Adrenal gland (tissue), 12 donors: ENCODE measurements around the gene PRKCA. TPM values are rescaled to one million over a fixed set of nuclear protein-coding genes. Genes with fewer than 3 reads are reported as not detected.

Experiments used
- DNase-seq, 7 donors: peaks; one replicate each; pipeline ENCODE4 v3.0.0-alpha.2; 2019 to 2020
- H3K27ac ChIP-seq, 5 donors: fragments of 200-600 bp; sonication (generic) in 4 of 5; 1 replicate in 3 of 5; 2 replicates in 2 of 5; pipeline versions ENCODE4 v1.5.1 to v1.8.0; 2016 to 2020; ENCODE audit warnings: mild to moderate bottlenecking in 1 of 5
- H3K27me3 ChIP-seq: fragments of 200-600 bp; 2 replicates; pipeline ENCODE4 v1.8.0; 2021
- H3K36me3 ChIP-seq, 2 donors: fragments of 200-600 bp; replicated peaks in 1 of 2; 1 replicate in 1 of 2; 2 replicates in 1 of 2; pipeline versions ENCODE4 v1.5.1 to v1.8.0; 2018 to 2022
- H3K4me1 ChIP-seq, 2 donors: fragments of 200-600 bp; replicated peaks in 1 of 2; 1 replicate in 1 of 2; 2 replicates in 1 of 2; pipeline versions ENCODE4 v1.5.1 to v1.8.0; 2018 to 2021
- H3K4me3 ChIP-seq, 4 donors: fragments of 200-600 bp; sonication (generic) in 3 of 4; one replicate each; pipeline ENCODE4 v1.5.1; 2016 to 2018
- H3K9me3 ChIP-seq, 3 donors: fragments of 200-600 bp; sonication (generic) in 1 of 3; replicated peaks in 1 of 3; 1 replicate in 2 of 3; 2 replicates in 1 of 3; pipeline versions ENCODE4 v1.5.1 to v1.8.0; 2016 to 2021
- POLR2A ChIP-seq, 2 donors: fragments of 450-650 bp; IDR thresholded peaks; one replicate each; pipeline ENCODE4 v1.6.1; 2017; ENCODE audit warnings: antibody characterized with exemption in 2 of 2, mild to moderate bottlenecking in 2 of 2, moderate library complexity in 1 of 2
- WGBS, 4 donors: extraction: QIAGEN DNeasy Blood & Tissue Kit in 2 of 4; methylation state at CpG; one replicate each; pipeline versions ENCODE4 v1.1.5 to v1.1.7; 2013 to 2017; 5-methylcytosine and 5-hydroxymethylcytosine counted together
- intact Hi-C, 2 donors: fragments of 100-400 bp; cut with DNase I; formaldehyde crosslinking; loops; one replicate each; pipeline versions ENCODE4 v1.14.1 to v1.15.0; 2022 to 2023
- polyA plus RNA-seq, 3 donors: library from polyadenylated mRNA; stranded (reverse); fragments of 200-250 nt in 2 of 3; fragments of 350-450 nt in 1 of 3; fragmentation: Illumina TruSeq in 1 of 3; extraction: RNeasy Lipid Tissue Mini Kit (QIAGEN cat#74804) in 1 of 3; gene quantifications; one replicate each; pipeline ENCODE4 v1.2.3, GENCODE V29; 2013 to 2014
- total RNA-seq, 9 donors: library from RNA; depleted of rRNA in 4 of 9; stranded (reverse); fragments of >200 nt in 4 of 9; fragments of 120-200 nt in 1 of 9; fragmentation: NEBNext Ultra II Directional in 1 of 9; extraction: Animal tissue kit (Norgen Biotek cat#: 25700) in 1 of 9; gene quantifications; one replicate each; pipeline versions ENCODE4 v1.1.0 to v1.2.4, GENCODE V29; 2013 to 2023
- TF ChIP-seq, protein P1 (sequence below), 6 experiments: fragments of 450-650 bp in 4 of 6; fragments of 200-600 bp in 2 of 6; sonication (generic) in 1 of 6; IDR thresholded peaks; 1 replicate in 5 of 6; 2 replicates in 1 of 6; pipeline versions ENCODE4 v1.5.1 to v1.8.0; 2016 to 2021; ENCODE audit warnings: antibody characterized with exemption in 6 of 6, mild to moderate bottlenecking in 2 of 6, moderate library complexity in 1 of 6
- donor health status: healthy with polysubstance abuse.
- donor health status: Bipolar disorder and iron deficiency.
- donor health status: DM: yes; HTN: yes; CAD: no.
- donor health status: DM: no; HTN: no; CAD: no.
- donor health status: DM: no; HTN: no; CAD: no.
- donor health status: DM: yes; HTN: yes; CAD: no.

The PRKCA gene
- total and polyA plus RNA-seq, 12 donors: 15.1 to 202 (median 84.1) TPM

GRCh38 chr17:66738301-66738700 lies 435.9 kb downstream of the PRKCA start:
- intact Hi-C loops: no loop called here

DNA sequence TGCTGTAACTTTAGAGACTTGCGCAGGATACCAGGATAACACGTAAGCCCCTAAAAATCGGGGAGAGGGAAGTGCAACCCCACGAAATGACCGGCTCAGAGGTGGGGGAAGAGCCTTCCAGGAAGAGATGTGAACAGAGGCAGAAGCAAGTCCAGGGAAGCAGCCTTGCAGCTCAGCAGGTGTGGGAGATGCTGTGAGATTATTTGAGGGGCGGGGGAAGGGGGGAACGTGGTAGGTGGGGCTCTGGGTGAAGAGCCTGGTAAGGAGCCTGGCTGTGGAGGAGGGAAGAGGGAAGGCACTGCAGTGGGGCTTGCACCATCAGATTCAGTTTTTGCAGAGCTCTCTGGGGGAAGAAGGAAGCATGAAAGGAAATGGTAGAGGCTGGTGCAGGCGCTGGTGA lies 437.1 kb downstream of the PRKCA start:
- Histone ChIP-seq H3K27ac (no peak overlapping the region), H3K4me1 (no peaks in the 10 kb centered on the region), H3K27me3 (no peaks in the 10 kb centered on the region), H3K4me3 (no peak overlapping the region), H3K36me3 (peaks cover 0 to 37% of the 10 kb centered on the region in 2 donors), H3K9me3 (no peaks in the 10 kb centered on the region)
- intact Hi-C loops: no loop called here
- DNase-seq: no peak
- 87 to 90% (median 87%) methylated on average over 8 of the region's 8 CpGs for WGBS, 4 donors
- TF ChIP-seq, protein P1, sequence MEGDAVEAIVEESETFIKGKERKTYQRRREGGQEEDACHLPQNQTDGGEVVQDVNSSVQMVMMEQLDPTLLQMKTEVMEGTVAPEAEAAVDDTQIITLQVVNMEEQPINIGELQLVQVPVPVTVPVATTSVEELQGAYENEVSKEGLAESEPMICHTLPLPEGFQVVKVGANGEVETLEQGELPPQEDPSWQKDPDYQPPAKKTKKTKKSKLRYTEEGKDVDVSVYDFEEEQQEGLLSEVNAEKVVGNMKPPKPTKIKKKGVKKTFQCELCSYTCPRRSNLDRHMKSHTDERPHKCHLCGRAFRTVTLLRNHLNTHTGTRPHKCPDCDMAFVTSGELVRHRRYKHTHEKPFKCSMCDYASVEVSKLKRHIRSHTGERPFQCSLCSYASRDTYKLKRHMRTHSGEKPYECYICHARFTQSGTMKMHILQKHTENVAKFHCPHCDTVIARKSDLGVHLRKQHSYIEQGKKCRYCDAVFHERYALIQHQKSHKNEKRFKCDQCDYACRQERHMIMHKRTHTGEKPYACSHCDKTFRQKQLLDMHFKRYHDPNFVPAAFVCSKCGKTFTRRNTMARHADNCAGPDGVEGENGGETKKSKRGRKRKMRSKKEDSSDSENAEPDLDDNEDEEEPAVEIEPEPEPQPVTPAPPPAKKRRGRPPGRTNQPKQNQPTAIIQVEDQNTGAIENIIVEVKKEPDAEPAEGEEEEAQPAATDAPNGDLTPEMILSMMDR (IDR thresholded peaks at IDR 0.05): no peak
- TF ChIP-seq POLR2A (IDR thresholded peaks at IDR 0.05): no peak

More at GRCh38 chr17:66738301-66738700, 435.9 kb downstream of the PRKCA start:
- peaks cover 0 to 40% of the 10 kb centered on the region in 2 donors for H3K36me3 ChIP-seq
- TF ChIP-seq POLR2A (IDR thresholded peaks at IDR 0.05): no peak
- TF ChIP-seq, protein P1 (IDR thresholded peaks at IDR 0.05): no peak
- no peak for DNase-seq
- no peaks in the 10 kb centered on the region for H3K27me3 ChIP-seq
- 76 to 88% (median 81%) methylated on average over 4 of the region's 4 CpGs for WGBS, 4 donors
- no peaks in the 10 kb centered on the region for H3K4me1 ChIP-seq
- H3K4me3 ChIP-seq: no peak overlapping the region
- H3K27ac ChIP-seq: no peak overlapping the region
- no peaks in the 10 kb centered on the region for H3K9me3 ChIP-seq

DNA sequence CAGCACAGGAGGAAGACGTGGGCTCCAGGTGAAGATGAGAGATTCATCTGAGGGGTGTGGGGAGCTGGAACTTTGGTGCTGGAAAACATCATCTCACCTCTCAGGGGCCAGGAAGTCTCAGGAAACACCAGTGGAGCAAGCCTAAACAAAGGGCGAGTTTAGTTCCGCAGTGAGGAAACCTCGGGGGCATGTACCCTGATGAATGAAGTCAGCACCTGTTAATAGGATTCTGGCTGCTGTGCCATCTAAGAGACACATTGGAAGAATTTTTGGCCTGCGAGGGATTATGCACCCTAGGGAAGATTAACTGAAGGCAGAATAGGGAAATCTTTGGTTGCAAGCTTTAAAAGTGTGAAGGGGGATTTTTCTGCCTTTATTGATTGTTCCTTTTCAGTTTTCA lies 437.8 kb downstream of the PRKCA start:
- Histone ChIP-seq H3K4me1 (no peaks in the 10 kb centered on the region), H3K4me3 (no peak overlapping the region), H3K27ac (no peak overlapping the region), H3K9me3 (no peaks in the 10 kb centered on the region), H3K27me3 (no peaks in the 10 kb centered on the region), H3K36me3 (peaks cover 0 to 35% of the 10 kb centered on the region in 2 donors)
- no peak for TF ChIP-seq POLR2A (IDR thresholded peaks at IDR 0.05)
- TF ChIP-seq, protein P1 (IDR thresholded peaks at IDR 0.05): no peak
- intact Hi-C loops: no loop called here
- 79 to 93% (median 92%) methylated on average over 3 to 5 of the region's 5 CpGs for WGBS, 4 donors
- no peak for DNase-seq

- no peak overlapping the region for H3K4me3 ChIP-seq
- H3K27ac ChIP-seq: no peak overlapping the region
- 95 to 100% (median 99%) methylated on average over 2 of the region's 2 CpGs for WGBS, 4 donors
- no peak for TF ChIP-seq POLR2A (IDR thresholded peaks at IDR 0.05)
- TF ChIP-seq, protein P1 (IDR thresholded peaks at IDR 0.05): no peak
- H3K4me1 ChIP-seq: no peaks in the 10 kb centered on the region
- no peaks in the 10 kb centered on the region for H3K27me3 ChIP-seq
- intact Hi-C loops: no loop called here
- H3K36me3 ChIP-seq: peaks cover 0 to 24% of the 10 kb centered on the region in 2 donors
- no peak for DNase-seq
- H3K9me3 ChIP-seq: no peaks in the 10 kb centered on the region
These were observed 441.1 kb downstream of the PRKCA start for GRCh38 chr17:66743511-66743910.
